Hepatocyte (in vitro differentiated cells): Measurements from ENCODE around the gene KRTAP1-1. TPM values are rescaled to one million over a fixed set of nuclear protein-coding genes. Genes with fewer than 3 reads are reported as not detected.

Experiments
- DNase-seq: peaks from one replicate; pipeline ENCODE4 v3.0.0-alpha.2; 2016; ENCODE audit warnings: low spot score
- H2AFZ ChIP-seq: fragments of 200-600 bp; sonication (generic); 2 replicates; pipeline ENCODE4 v1.6.0; 2016; ENCODE audit warnings: antibody characterized with exemption, mild to moderate bottlenecking
- H3K27ac ChIP-seq: fragments of 200-600 bp; sonication (generic); 2 replicates; pipeline ENCODE4 v1.5.1; 2016; ENCODE audit warnings: mild to moderate bottlenecking
- H3K27me3 ChIP-seq: fragments of 200-600 bp; sonication (generic); 2 replicates; pipeline ENCODE4 v1.6.1; 2016
- H3K36me3 ChIP-seq: fragments of 200-600 bp; sonication (generic); replicated peaks from 2 replicates; pipeline ENCODE4 v1.5.1; 2016; ENCODE audit warnings: low read depth; ENCODE audit not compliant: insufficient read depth
- H3K4me1 ChIP-seq: fragments of 200-600 bp; sonication (generic); 2 replicates; pipeline ENCODE4 v1.5.1; 2016; ENCODE audit warnings: mild to moderate bottlenecking, moderate library complexity; ENCODE audit not compliant: insufficient read depth
- H3K4me2 ChIP-seq: fragments of 200-600 bp; sonication (generic); 2 replicates; pipeline ENCODE4 v1.6.0; 2016
- H3K4me3 ChIP-seq: fragments of 200-600 bp; sonication (generic); 2 replicates; pipeline ENCODE4 v1.5.1; 2016; ENCODE audit warnings: mild to moderate bottlenecking
- H3K79me2 ChIP-seq: fragments of 200-600 bp; sonication (generic); 2 replicates; pipeline ENCODE4 v1.6.0; 2017; ENCODE audit warnings: mild to moderate bottlenecking
- H3K9me2 ChIP-seq: fragments of 200-600 bp; sonication (generic); replicated peaks from 2 replicates; pipeline ENCODE4 v1.6.0; 2017; ENCODE audit warnings: mild to moderate bottlenecking; ENCODE audit not compliant: insufficient read depth
- H3K9me3 ChIP-seq: fragments of 200-600 bp; sonication (generic); 2 replicates; pipeline ENCODE4 v1.5.1; 2016; ENCODE audit warnings: low read depth, mild to moderate bottlenecking
- H4K20me1 ChIP-seq: fragments of 200-600 bp; sonication (generic); 2 replicates; pipeline ENCODE4 v1.6.0; 2016; ENCODE audit warnings: mild to moderate bottlenecking; ENCODE audit not compliant: insufficient read depth, poor library complexity, severe bottlenecking
- CTCF ChIP-seq: fragments of 200-600 bp; sonication (generic); IDR thresholded peaks from 2 replicates; pipeline ENCODE4 v1.5.1; 2016; ENCODE audit warnings: antibody characterized with exemption, mild to moderate bottlenecking; ENCODE audit not compliant: poor library complexity
- EZH2 ChIP-seq: fragments of 200-600 bp; sonication (generic); IDR thresholded peaks from 2 replicates; pipeline ENCODE4 v1.6.1; 2016; ENCODE audit warnings: antibody characterized with exemption, mild to moderate bottlenecking, borderline replicate concordance
- EZH2phosphoT487 ChIP-seq: fragments of 200-600 bp; sonication (generic); IDR thresholded peaks from one replicate; pipeline ENCODE4 v1.6.1; 2018; ENCODE audit warnings: antibody characterized with exemption, mild to moderate bottlenecking, low read depth, moderate library complexity; ENCODE audit not compliant: unreplicated experiment, severe bottlenecking
- WGBS: methylation state at CpG from one replicate; pipeline ENCODE4 v1.1.6; 2016; ENCODE audit warnings: low lambda C conversion rate; ENCODE audit errors: missing lambda C conversion rate; 5-methylcytosine and 5-hydroxymethylcytosine counted together
- polyA plus RNA-seq: library from polyadenylated mRNA; unstranded; fragments of >200 nt; fragmentation: Nextera tagmentation; extraction: Ambion mirVana; gene quantifications from 2 replicates; pipeline ENCODE4 v1.2.1, GENCODE V29; 2016
- small RNA-seq: library from RNA; depleted of rRNA; stranded (forward); fragments of <200 nt; gene quantifications from one replicate; pipeline ENCODE3, GENCODE V24; 2014
- total RNA-seq: library from RNA; depleted of rRNA; stranded (reverse); fragments of >200 nt; gene quantifications from 2 replicates; pipeline ENCODE4 v1.2.3, GENCODE V29; 2014

The KRTAP1-1 gene
- total and polyA plus RNA-seq, 2 experiments from 2014 or later, result not detected

GRCh38 chr17:40993084-40993483 lies 48.2 kb downstream of the KRTAP1-1 start:
- no peak overlapping the region for H3K4me2 ChIP-seq
- no peak for TF ChIP-seq EZH2phosphoT487
- TF ChIP-seq EZH2, result no peak
- no peak for TF ChIP-seq CTCF
- no peak for DNase-seq
- H3K4me1 ChIP-seq, result no peaks in the 10 kb centered on the region
- H2AFZ ChIP-seq, result no peak overlapping the region
- no peaks in the 10 kb centered on the region for H3K9me3 ChIP-seq
- H3K36me3 ChIP-seq, result no peaks in the 10 kb centered on the region
- H3K27ac ChIP-seq, result no peak overlapping the region
- WGBS, result 94% methylated on average over 2 of the region's 2 CpGs
- H3K9me2 ChIP-seq, result no peaks in the 10 kb centered on the region
- H4K20me1 ChIP-seq, result no peaks in the 10 kb centered on the region
- no peak overlapping the region for H3K4me3 ChIP-seq
- H3K27me3 ChIP-seq, result peaks cover 4% of the 10 kb centered on the region
- H3K79me2 ChIP-seq, result no peaks in the 10 kb centered on the region

GRCh38 chr17:40992666-40993065 lies 48.6 kb downstream of the KRTAP1-1 start:
- peaks cover 3% of the 10 kb centered on the region for H3K27me3 ChIP-seq
- H4K20me1 ChIP-seq, result no peaks in the 10 kb centered on the region
- H3K4me1 ChIP-seq, result no peaks in the 10 kb centered on the region
- no peaks in the 10 kb centered on the region for H3K9me2 ChIP-seq
- 89% methylated on average over 3 of the region's 3 CpGs for WGBS
- TF ChIP-seq EZH2phosphoT487 (no peak), EZH2 (no peak), CTCF (no peak)
- H3K9me3 ChIP-seq, result no peaks in the 10 kb centered on the region
- no peak overlapping the region for H3K4me3 ChIP-seq
- no peak overlapping the region for H3K4me2 ChIP-seq
- H3K27ac ChIP-seq, result no peak overlapping the region
- H2AFZ ChIP-seq, result no peak overlapping the region
- H3K36me3 ChIP-seq, result no peaks in the 10 kb centered on the region
- H3K79me2 ChIP-seq, result no peaks in the 10 kb centered on the region
- no peak for DNase-seq

Small RNA genes within 50 kb of the gene (small RNA-seq; reads per million reads assigned to genes)
- not detected for gene KRTAP3-4P

Other genes starting within 250 kb of the KRTAP1-1 start
Only the 30 nearest of the 37 such genes appear.
- not detected in 2 replicates for gene KRT12, start 174.2 kb downstream of the KRTAP1-1 start, total RNA-seq
- gene KRT12, start 174.2 kb downstream of the KRTAP1-1 start, polyA plus RNA-seq, result not detected in 2 replicates
- gene KRT20, start 156.2 kb downstream of the KRTAP1-1 start, total RNA-seq, result 2.4 and 3.4 TPM in 2 replicates
- 1.5 and 1.6 TPM in 2 replicates for gene KRT20, start 156.2 kb downstream of the KRTAP1-1 start, polyA plus RNA-seq
- gene KRT23, start 103.8 kb downstream of the KRTAP1-1 start, total RNA-seq, result 4.0 and 6.4 TPM in 2 replicates
- 2.0 and 4.0 TPM in 2 replicates for gene KRT23, start 103.8 kb downstream of the KRTAP1-1 start, polyA plus RNA-seq
- 1.0 TPM in 1 of 2 replicates, not detected in the other for gene KRT39, start 74.5 kb downstream of the KRTAP1-1 start, total RNA-seq
- not detected in 2 replicates for gene KRT39, start 74.5 kb downstream of the KRTAP1-1 start, polyA plus RNA-seq
- 0.33 TPM in 1 of 2 replicates, not detected in the other for gene KRT40, start 57.1 kb downstream of the KRTAP1-1 start, total RNA-seq
- gene KRT40, start 57.1 kb downstream of the KRTAP1-1 start, polyA plus RNA-seq, result 0.19 TPM in 1 of 2 replicates, not detected in the other
- gene KRTAP3-3, start 47.3 kb downstream of the KRTAP1-1 start, total RNA-seq, result not detected in 2 replicates
- gene KRTAP3-3, start 47.3 kb downstream of the KRTAP1-1 start, polyA plus RNA-seq, result not detected in 2 replicates
- not detected in 2 replicates for gene KRTAP3-2, start 41.5 kb downstream of the KRTAP1-1 start, total RNA-seq
- gene KRTAP3-2, start 41.5 kb downstream of the KRTAP1-1 start, polyA plus RNA-seq, result not detected in 2 replicates
- not detected in 2 replicates for gene KRTAP3-1, start 32.3 kb downstream of the KRTAP1-1 start, total RNA-seq
- gene KRTAP3-1, start 32.3 kb downstream of the KRTAP1-1 start, polyA plus RNA-seq, result 2.7 and 3.4 TPM in 2 replicates
- not detected in 2 replicates for gene KRTAP1-5, start 14.2 kb downstream of the KRTAP1-1 start, total RNA-seq
- gene KRTAP1-5, start 14.2 kb downstream of the KRTAP1-1 start, polyA plus RNA-seq, result 0.44 TPM in 1 of 2 replicates, not detected in the other
- gene KRTAP1-4, start 11.3 kb downstream of the KRTAP1-1 start, total RNA-seq, result not detected in 2 replicates
- not detected in 2 replicates for gene KRTAP1-4, start 11.3 kb downstream of the KRTAP1-1 start, polyA plus RNA-seq
- not detected in 2 replicates for gene KRTAP1-3, start 6.6 kb downstream of the KRTAP1-1 start, total RNA-seq
- gene KRTAP1-3, start 6.6 kb downstream of the KRTAP1-1 start, polyA plus RNA-seq, result not detected in 2 replicates
- not detected in 2 replicates for gene KRTAP2-1, start 5.9 kb upstream of the KRTAP1-1 start, total RNA-seq
- not detected in 2 replicates for gene KRTAP2-1, start 5.9 kb upstream of the KRTAP1-1 start, polyA plus RNA-seq
- not detected in 2 replicates for gene KRTAP2-2, start 13.8 kb upstream of the KRTAP1-1 start, total RNA-seq
- not detected in 2 replicates for gene KRTAP2-2, start 13.8 kb upstream of the KRTAP1-1 start, polyA plus RNA-seq
- not detected in 2 replicates for gene KRTAP2-3, start 18.7 kb upstream of the KRTAP1-1 start, total RNA-seq
- gene KRTAP2-3, start 18.7 kb upstream of the KRTAP1-1 start, polyA plus RNA-seq, result not detected in 2 replicates
- gene KRTAP2-4, start 24.4 kb upstream of the KRTAP1-1 start, total RNA-seq, result not detected in 2 replicates
- not detected in 2 replicates for gene KRTAP2-4, start 24.4 kb upstream of the KRTAP1-1 start, polyA plus RNA-seq
- gene KRTAP4-7, start 42.7 kb upstream of the KRTAP1-1 start, total RNA-seq, result not detected in 2 replicates
- not detected in 2 replicates for gene KRTAP4-7, start 42.7 kb upstream of the KRTAP1-1 start, polyA plus RNA-seq
- not detected in 2 replicates for gene KRTAP4-8, start 56.7 kb upstream of the KRTAP1-1 start, total RNA-seq
- gene KRTAP4-8, start 56.7 kb upstream of the KRTAP1-1 start, polyA plus RNA-seq, result not detected in 2 replicates
- not detected in 2 replicates for gene KRTAP4-16, start 60.8 kb upstream of the KRTAP1-1 start, total RNA-seq
- not detected in 2 replicates for gene KRTAP4-16, start 60.8 kb upstream of the KRTAP1-1 start, polyA plus RNA-seq
- not detected in 2 replicates for gene KRTAP4-9, start 63.9 kb upstream of the KRTAP1-1 start, total RNA-seq
- not detected in 2 replicates for gene KRTAP4-9, start 63.9 kb upstream of the KRTAP1-1 start, polyA plus RNA-seq
- not detected in 2 replicates for gene KRTAP4-11, start 76.9 kb upstream of the KRTAP1-1 start, total RNA-seq
- not detected in 2 replicates for gene KRTAP4-11, start 76.9 kb upstream of the KRTAP1-1 start, polyA plus RNA-seq
- not detected in 2 replicates for gene KRTAP4-12, start 82.7 kb upstream of the KRTAP1-1 start, total RNA-seq
- not detected in 2 replicates for gene KRTAP4-12, start 82.7 kb upstream of the KRTAP1-1 start, polyA plus RNA-seq
- not detected in 2 replicates for gene KRTAP4-6, start 99.1 kb upstream of the KRTAP1-1 start, total RNA-seq
- gene KRTAP4-6, start 99.1 kb upstream of the KRTAP1-1 start, polyA plus RNA-seq, result not detected in 2 replicates
- gene KRTAP4-5, start 108.4 kb upstream of the KRTAP1-1 start, total RNA-seq, result not detected in 2 replicates
- not detected in 2 replicates for gene KRTAP4-5, start 108.4 kb upstream of the KRTAP1-1 start, polyA plus RNA-seq
- gene KRTAP4-4, start 119.3 kb upstream of the KRTAP1-1 start, total RNA-seq, result not detected in 2 replicates
- gene KRTAP4-4, start 119.3 kb upstream of the KRTAP1-1 start, polyA plus RNA-seq, result not detected in 2 replicates
- not detected in 2 replicates for gene KRTAP4-3, start 126.8 kb upstream of the KRTAP1-1 start, total RNA-seq
- gene KRTAP4-3, start 126.8 kb upstream of the KRTAP1-1 start, polyA plus RNA-seq, result not detected in 2 replicates
- not detected in 2 replicates for gene KRTAP4-2, start 136.8 kb upstream of the KRTAP1-1 start, total RNA-seq
- not detected in 2 replicates for gene KRTAP4-2, start 136.8 kb upstream of the KRTAP1-1 start, polyA plus RNA-seq
- not detected in 2 replicates for gene KRTAP4-1, start 143.5 kb upstream of the KRTAP1-1 start, total RNA-seq
- not detected in 2 replicates for gene KRTAP4-1, start 143.5 kb upstream of the KRTAP1-1 start, polyA plus RNA-seq
- not detected in 2 replicates for gene KRTAP9-1, start 148.4 kb upstream of the KRTAP1-1 start, total RNA-seq
- gene KRTAP9-1, start 148.4 kb upstream of the KRTAP1-1 start, polyA plus RNA-seq, result not detected in 2 replicates
- not detected in 2 replicates for gene KRTAP9-2, start 185.2 kb upstream of the KRTAP1-1 start, total RNA-seq
- not detected in 2 replicates for gene KRTAP9-2, start 185.2 kb upstream of the KRTAP1-1 start, polyA plus RNA-seq
- not detected in 2 replicates for gene KRTAP9-3, start 191.0 kb upstream of the KRTAP1-1 start, total RNA-seq
- gene KRTAP9-3, start 191.0 kb upstream of the KRTAP1-1 start, polyA plus RNA-seq, result not detected in 2 replicates